ENCODE data around the gene ANKRD33. TPM values are rescaled to one million over a fixed set of nuclear protein-coding genes. Genes with fewer than 3 reads are reported as not detected.

Gene ANKRD33
- total and polyA plus RNA-seq, 2 of the 13 experiments (the other 11 are each of a cell fraction or from before 2014, with no cell fraction given): 0.04 TPM; not detected in 1

DNA sequence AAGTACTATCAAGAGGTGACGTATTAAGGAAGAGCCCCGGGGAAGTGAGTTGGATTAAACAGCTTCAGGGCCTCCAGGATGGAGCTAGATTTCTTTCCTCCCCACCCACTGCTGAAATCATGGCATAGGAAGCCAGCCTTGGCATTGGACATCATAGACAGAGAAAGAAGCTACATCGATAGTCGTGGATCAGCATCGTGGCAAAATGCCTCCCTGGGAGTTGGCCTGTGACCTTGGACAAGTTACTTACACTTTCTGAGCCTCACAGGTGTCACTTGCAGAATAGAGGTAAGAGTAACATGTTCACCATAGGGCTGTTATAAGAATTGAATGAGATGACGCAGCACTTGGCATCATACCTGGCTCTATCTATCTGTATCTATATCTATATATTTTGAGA lies 5.9 kb downstream of the ANKRD33 start:
- H2AFZ ChIP-seq (ENCODE audit: low read length): no peak overlapping the region
- no peak overlapping the region for H3K27ac ChIP-seq (ENCODE audit: extremely low read length, insufficient read depth, low read length)
- TF ChIP-seq RFXAP (CRISPR knock-in tag; IDR thresholded peaks at IDR 0.05; ENCODE audit: borderline replicate concordance) (no peak), HNRNPLL (IDR thresholded peaks at IDR 0.05; ENCODE audit: low read depth, low read length, poor library complexity, severe bottlenecking) (no peak), ZNF781 (CRISPR knock-in tag; IDR thresholded peaks at IDR 0.05; ENCODE audit: borderline replicate concordance, not compliant biosample characterization) (no peak), GABPB1 (CRISPR knock-in tag; IDR thresholded peaks at IDR 0.05) (no peak), PTBP1 (IDR thresholded peaks at IDR 0.05; ENCODE audit: low read depth, low read length, poor library complexity, severe bottlenecking) (no peak), KDM3A (CRISPR knock-in tag; IDR thresholded peaks at IDR 0.05; ENCODE audit: low read depth) (no peak), ZNF660 (CRISPR knock-in tag; IDR thresholded peaks at IDR 0.05; ENCODE audit: borderline replicate concordance, low read depth) (no peak), BHLHE40 (IDR thresholded peaks at IDR 0.05; ENCODE audit: low read length) (no peak), ZNF232 (CRISPR knock-in tag; IDR thresholded peaks at IDR 0.05; ENCODE audit: borderline replicate concordance) (no peak), ZNF839 (CRISPR knock-in tag; IDR thresholded peaks at IDR 0.05; ENCODE audit: borderline replicate concordance) (no peak), TEAD2 (CRISPR knock-in tag; IDR thresholded peaks at IDR 0.05) (no peak), FOXP1 (IDR thresholded peaks at IDR 0.05) (no peak), FOXP1 (CRISPR knock-in tag; IDR thresholded peaks at IDR 0.05) (no peak)
- TF ChIP-seq, protein P1, sequence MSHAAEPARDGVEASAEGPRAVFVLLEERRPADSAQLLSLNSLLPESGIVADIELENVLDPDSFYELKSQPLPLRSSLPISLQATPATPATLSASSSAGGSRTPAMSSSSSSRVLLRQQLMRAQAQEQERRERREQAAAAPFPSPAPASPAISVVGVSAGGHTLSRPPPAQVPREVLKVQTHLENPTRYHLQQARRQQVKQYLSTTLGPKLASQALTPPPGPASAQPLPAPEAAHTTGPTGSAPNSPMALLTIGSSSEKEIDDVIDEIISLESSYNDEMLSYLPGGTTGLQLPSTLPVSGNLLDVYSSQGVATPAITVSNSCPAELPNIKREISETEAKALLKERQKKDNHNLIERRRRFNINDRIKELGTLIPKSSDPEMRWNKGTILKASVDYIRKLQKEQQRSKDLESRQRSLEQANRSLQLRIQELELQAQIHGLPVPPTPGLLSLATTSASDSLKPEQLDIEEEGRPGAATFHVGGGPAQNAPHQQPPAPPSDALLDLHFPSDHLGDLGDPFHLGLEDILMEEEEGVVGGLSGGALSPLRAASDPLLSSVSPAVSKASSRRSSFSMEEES (CRISPR knock-in tag; IDR thresholded peaks at IDR 0.05): no peak
- TF ChIP-seq, protein P2, sequence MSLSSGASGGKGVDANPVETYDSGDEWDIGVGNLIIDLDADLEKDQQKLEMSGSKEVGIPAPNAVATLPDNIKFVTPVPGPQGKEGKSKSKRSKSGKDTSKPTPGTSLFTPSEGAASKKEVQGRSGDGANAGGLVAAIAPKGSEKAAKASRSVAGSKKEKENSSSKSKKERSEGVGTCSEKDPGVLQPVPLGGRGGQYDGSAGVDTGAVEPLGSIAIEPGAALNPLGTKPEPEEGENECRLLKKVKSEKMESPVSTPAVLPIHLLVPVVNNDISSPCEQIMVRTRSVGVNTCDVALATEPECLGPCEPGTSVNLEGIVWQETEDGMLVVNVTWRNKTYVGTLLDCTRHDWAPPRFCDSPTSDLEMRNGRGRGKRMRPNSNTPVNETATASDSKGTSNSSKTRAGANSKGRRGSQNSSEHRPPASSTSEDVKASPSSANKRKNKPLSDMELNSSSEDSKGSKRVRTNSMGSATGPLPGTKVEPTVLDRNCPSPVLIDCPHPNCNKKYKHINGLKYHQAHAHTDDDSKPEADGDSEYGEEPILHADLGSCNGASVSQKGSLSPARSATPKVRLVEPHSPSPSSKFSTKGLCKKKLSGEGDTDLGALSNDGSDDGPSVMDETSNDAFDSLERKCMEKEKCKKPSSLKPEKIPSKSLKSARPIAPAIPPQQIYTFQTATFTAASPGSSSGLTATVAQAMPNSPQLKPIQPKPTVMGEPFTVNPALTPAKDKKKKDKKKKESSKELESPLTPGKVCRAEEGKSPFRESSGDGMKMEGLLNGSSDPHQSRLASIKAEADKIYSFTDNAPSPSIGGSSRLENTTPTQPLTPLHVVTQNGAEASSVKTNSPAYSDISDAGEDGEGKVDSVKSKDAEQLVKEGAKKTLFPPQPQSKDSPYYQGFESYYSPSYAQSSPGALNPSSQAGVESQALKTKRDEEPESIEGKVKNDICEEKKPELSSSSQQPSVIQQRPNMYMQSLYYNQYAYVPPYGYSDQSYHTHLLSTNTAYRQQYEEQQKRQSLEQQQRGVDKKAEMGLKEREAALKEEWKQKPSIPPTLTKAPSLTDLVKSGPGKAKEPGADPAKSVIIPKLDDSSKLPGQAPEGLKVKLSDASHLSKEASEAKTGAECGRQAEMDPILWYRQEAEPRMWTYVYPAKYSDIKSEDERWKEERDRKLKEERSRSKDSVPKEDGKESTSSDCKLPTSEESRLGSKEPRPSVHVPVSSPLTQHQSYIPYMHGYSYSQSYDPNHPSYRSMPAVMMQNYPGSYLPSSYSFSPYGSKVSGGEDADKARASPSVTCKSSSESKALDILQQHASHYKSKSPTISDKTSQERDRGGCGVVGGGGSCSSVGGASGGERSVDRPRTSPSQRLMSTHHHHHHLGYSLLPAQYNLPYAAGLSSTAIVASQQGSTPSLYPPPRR (CRISPR knock-in tag; IDR thresholded peaks at IDR 0.05; ENCODE audit: borderline replicate concordance): no peak
- H3K4me3 ChIP-seq (replicated peaks in 1 of 3; ENCODE audit: insufficient read depth in 1 of 3, low read depth in 2 of 3, low read length in 3 of 3): no peak overlapping the region
- no peak overlapping the region for H3K9ac ChIP-seq (ENCODE audit: insufficient read depth, low read depth, low read length)
- ChIA-PET CTCF (ENCODE audit: low intra/inter-chr PET ratio, low total read pairs) (no interaction called here), POLR2A (no interaction called here)
- no peaks in the 10 kb centered on the region for H3K9me3 ChIP-seq (ENCODE audit: low read length)
- peaks cover 5 to 30% of the 10 kb centered on the region in 2 experiments; a peak in 4 of 5 replicates for H3K27me3 ChIP-seq (ENCODE audit: control insufficient read depth in 1 of 2, insufficient read depth in 2 of 2, low read length in 2 of 2)
- H4K20me1 ChIP-seq (ENCODE audit: insufficient read depth, low read length): no peaks in the 10 kb centered on the region
- H3K79me2 ChIP-seq (ENCODE audit: insufficient read depth, low read length): no peaks in the 10 kb centered on the region
- intact Hi-C loops (cut with micrococcal nuclease; ENCODE audit: unreplicated experiment): no loop called here
- BruUV-seq (replicated peaks): no TSS peak
- DNase-seq (ENCODE audit: low spot score) (no peak), ATAC-seq (no peak), FAIRE-seq (no peak)
- H3K4me2 ChIP-seq (ENCODE audit: low read depth, low read length): no peak overlapping the region
- WGBS (ENCODE audit: low lambda C conversion rate): 82% methylated on average over 6 of the region's 6 CpGs
- in situ Hi-C loops (cut with HindIII; ENCODE audit: extremely low pct_ligation_motif_present, low pct_unique_long_range_greater_than_20kb): loop anchor here (10.0 kb wide), 1 partner anchor 91 kb away; no protein-coding TSS in a partner anchor
- no peaks in the 10 kb centered on the region for H3K36me3 ChIP-seq (replicated peaks in 1 of 2; ENCODE audit: control insufficient read depth in 1 of 2, insufficient read depth in 2 of 2, low read length in 2 of 2)
- H3K4me1 ChIP-seq (ENCODE audit: insufficient read depth, low read length): peaks cover 22% of the 10 kb centered on the region; the same call in 1 of the 2 replicates
